ENCODE results near the gene HOXD8.

HOXD8 gene

GRCh38 chr2:176128982-176129796 is at the start of gene HOXD8:
TSS of gene HOXD8 (plus strand) at chr2:176129705. CDS start at chr2:176130367, 662 bp downstream.
- DNase-seq = no peak

DNA sequence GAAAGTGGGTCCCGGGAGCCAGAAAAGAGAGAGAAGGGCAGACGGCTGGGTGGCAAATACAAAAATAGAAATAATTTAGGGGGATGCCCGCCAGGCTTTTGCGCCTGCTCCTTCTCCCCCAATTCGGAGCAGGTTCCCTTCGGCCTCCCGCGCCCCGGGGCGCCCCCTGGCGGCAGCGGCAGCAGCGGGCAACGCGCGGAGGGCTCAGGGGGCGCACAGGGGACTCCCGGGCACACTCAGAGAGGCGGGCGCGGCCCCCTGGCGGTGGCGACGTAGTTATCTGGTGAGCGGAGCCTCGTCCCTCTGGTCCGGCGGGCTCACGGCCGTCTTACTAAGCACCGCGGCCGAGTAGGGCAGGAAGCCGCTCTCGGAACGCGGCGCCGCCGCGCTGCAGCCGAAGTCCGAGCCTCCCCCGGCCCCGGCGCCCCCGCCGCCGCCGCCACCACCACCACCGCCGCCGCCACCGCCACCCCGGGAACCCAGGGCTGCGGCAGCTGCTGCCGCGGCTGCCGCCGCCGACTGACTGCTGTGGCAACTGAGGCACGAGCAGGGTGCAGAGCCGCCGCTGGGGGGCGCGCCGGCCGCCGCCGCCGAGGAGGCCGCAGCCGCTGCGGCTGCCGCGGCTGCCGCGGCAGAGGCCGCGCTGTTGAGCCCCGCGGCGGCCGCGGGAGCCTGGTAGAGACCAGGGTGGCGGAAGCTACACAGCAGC is 49.5 kb upstream of the HOXD8 start:
- DNase-seq = peak; percentile 40

DNA sequence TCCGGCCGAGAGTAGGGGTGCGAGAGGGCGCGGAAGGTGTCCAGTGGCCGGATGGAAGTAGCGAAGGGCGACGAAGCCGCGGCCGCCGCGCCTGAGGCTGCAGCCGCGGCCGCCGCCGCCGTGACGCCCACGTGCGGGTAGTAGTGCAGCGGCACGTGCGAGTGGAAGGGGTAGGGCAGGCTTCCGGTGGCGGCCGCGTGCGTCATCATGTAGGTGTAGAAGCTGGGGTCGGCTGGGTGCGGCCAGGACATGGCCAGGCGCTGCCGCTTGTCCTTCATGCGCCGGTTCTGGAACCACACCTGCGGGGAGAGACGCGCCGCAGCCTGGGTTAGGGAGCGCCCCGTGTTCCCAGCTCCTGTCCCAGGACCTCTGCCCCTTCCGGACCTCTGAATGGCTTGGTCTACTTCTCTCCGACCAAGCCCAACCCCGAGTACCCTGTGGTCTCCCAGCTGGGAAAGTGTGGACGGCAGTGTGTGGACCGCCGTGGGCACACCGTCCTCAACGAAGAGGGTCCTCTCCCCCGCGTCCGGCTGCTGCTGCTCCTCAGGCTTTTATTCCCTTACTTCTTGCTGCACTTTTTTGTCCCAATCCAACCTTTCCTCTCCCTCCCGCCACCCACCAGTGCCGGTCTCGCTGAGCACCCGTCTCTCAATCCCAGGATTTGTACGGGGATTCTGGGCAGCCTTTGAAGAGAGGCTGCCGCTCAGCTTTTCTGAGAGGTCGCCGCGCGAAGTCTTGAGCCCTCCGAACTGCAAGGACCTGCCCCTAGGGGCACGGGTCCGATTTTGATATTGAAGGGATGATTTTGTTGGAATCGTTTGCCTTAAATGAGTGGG is 48.7 kb upstream of the HOXD8 start:
- no peak for DNase-seq

GRCh38 chr2:176081376-176081836 is 48.1 kb upstream of the HOXD8 start:
- DNase-seq = no peak

- no peak for DNase-seq
Measured at GRCh38 chr2:176081837-176082524, 47.5 kb upstream of the HOXD8 start.

GRCh38 chr2:176082525-176082823 is 47.0 kb upstream of the HOXD8 start:
- no peak for DNase-seq

DNA sequence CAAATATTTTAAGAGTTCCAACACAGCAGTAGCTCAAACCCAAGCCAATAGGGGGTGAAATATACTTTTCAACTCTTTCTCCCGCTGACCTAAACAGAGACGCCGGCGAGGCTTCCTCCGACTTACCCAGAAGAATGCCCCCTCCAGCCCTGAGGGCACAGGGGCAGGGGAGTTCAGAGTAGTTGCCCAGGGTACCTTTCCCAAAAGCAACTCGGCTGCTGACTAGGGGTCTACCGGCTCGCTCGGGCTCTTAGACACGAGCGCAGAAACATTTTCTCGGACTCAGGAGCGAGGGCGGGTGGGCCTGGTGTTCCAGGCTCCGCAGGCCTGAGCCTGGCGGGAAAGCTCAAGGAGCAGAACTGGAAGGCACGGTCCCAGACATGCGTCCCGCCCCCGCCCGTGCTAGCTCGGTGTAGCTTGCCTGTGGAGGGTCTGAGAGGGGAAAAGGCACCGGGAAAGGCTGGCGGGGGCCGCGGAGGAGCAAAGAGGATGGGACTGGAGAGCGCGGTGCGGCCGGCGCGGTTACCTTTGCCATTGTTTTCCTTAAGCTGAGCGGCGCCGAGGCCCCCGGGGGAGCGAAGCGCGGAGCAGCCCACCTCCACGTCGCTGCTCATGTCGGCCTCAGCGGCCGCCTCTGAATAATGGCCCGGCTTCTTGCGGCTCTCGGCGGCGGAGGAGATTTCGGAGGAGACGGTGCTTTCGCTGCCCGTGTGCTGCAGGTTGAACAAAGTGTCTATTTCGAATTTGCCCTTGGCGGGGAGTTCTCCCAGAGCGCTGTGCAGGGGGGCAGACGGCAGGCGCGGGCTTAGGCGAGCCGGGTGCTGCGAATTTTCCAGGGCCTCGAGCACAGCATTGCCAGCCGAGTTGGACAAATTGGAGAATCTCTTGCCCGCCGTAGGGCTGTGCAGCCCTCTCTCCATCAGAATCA is 46.4 kb upstream of the HOXD8 start:
- DNase-seq = no peak

GRCh38 chr2:176083796-176084261 is 45.7 kb upstream of the HOXD8 start, which contains the start of gene EVX2:
TSS of gene EVX2 (minus strand) at chr2:176083962. CDS start at chr2:176083776, 186 bp downstream.
- DNase-seq = no peak

DNA sequence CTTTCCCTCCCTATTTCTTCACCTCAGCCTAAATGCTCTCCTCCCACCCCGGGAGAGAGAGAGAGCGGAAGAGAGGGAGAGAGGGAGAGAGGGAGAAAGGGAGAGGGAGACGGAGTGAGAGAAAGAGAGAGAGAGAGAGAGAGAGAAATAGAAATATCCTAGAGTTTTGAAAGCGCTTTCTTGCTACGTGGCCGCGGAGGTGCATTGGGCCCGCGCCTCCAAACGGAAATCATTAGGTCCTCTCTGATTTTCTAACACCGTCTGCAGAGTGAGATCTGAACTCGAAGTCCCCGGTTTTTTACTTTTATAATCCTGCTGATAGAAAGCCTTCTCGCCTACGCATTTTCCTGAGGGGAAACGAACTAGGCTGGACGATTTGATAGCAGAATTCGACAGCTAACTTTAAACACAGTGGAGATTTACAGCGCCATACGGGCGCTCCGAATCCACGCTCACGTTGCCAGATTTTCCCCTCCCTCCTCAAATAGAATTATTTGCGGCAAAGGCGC is 44.8 kb upstream of the HOXD8 start:
- no peak for DNase-seq

DNA sequence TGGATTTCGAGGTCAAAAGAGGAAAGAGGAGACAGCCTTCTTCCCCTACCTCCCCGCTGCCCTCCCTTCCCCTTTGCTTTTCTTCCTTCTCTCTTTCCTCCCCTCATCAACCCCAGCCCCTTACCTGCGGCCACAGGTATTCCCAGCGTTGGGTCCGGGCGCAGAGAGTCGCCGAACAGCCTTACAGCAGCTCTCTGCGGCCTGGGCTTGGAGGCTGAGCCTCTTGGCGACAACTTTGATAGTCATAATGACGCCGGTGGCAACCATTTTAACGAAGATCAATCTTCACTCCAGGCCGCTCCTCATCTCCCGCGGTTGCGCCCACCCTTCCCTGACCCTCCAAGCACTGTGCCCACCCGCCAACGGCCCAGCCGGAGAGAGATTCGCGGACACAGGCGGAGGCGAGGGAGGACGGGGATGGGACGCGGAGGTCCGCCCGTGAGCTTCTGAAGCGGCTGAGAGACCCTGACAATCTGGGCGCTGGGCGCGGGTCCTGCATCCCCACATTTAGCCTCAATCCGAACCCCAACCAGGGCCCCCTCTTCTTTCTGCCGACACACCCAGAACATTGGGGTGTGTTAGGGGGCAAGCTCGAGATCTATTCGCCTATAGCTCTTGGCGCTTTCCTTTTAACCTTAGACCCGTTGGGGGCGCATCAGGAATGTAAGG is 44.3 kb upstream of the HOXD8 start:
- no peak for DNase-seq

DNA sequence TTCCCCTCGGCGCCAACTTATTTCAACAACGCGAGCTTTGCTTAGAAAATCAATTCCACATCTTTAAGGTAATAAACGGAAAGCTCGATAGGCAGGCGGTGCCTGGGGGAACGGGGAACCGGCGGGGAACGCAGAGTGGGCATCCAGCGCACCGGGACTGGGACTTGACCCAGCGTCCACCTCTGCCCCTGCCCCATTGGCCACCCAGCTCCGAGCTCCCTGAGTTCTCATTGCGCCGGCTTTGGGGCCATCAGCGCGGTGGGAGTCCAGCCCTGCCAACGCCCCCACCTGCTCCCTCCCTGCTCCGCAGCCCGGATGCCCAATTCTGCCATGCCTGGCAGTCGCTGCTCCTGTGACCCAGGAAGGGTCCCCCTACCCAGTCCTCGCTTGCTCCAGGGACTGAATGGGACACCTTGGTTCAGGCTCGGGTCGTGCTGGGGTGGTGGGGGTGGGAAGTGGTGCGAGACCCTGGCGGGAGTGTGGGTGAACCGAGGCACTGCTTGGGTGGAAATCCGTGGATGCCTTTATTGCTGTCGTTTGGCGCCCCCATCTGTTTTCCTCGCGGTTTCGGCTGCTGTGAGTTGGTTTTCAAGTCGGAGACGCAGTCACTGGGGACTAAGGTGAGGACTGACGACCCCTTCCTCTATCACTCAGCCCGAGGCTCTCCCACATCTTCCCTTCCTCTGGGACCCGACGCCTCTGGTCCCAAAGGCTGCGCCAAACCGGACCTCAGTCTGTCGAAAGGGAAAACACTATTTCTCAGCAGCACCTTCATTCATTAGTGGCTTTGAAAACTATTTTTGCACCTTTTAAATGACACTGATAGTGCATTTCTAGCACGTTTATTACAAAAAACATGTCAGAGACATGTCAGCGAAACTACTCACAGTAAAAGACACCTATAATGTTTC is 43.4 kb upstream of the HOXD8 start:
- DNase-seq = no peak

DNA sequence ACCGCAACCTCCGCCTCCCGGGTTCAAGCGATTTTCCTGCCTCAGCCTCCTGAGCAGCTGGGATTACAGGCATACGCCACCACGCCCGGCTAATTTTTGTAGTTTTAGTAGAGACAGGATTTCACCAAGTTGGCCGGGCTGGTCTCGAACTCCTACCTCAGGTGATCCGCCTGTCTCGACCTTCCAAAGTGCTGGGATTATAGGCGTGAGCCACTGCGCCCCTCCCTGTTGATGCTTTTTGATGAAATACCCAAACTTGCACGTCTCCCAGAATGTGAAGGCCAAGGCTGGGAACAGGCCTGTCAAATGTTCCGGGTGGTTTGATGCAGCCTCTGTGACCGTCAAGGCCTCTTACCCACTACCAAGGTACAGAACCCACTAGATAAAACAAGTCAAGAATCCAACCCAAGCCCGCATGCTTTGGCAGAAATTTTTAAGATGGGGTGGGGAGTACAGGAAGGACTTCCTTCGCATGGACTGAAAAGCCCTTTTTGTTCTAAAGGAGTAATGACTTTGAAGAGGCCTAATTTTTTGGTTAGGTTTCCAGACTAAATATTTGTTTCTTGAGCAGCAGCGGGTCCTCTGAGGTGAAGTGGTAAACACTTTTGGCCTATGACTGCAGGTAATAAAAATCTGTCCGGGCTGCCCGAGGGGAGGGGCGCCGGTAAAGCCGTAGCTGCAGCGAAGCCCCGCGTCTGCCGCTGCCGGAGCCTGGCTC is 42.0 kb upstream of the HOXD8 start:
- no peak for DNase-seq

DNA sequence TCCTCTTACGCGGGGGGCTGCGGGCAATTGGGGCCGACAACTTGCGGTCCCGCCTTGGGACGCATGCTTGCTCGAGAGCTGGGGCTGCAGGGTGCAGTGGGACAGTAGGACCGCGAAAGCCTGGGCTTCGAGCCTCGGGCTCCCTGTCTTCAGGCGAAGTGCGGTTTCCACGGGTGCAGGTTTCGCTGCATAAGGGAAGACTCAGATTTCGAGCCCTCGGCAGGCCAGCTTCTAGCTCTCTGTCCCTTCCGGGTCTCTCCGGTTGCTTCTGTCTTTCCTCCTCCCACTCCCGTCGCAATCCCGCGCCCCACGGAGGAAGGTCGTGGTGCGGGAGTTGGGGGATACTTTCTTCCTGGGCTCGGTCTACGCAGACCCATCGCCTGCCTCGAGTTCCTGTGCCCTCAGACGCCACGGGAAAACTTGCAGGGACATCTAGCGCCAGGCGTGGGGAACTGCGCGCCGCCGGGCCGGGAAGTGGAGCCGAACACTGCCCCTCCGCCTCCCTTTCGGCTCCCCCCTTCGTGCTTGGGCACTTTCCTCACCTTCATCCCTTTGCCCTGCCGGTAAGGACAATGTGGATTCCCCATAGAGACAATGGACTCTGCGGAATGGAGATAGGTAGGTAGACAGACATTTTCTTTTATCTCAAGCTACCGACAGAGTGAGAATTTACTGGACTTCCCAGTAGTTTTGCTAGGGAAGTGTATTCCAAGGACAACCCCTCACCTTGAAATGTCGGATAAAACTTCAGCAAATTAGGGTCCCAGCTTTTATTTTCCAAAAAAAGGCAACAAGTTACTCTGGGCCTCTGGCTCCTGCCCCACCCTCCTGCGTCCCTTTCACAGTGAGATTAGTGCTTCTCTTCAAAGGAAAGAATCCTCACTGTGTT is 41.2 kb upstream of the HOXD8 start:
- peak; percentile 27 for DNase-seq

DNA sequence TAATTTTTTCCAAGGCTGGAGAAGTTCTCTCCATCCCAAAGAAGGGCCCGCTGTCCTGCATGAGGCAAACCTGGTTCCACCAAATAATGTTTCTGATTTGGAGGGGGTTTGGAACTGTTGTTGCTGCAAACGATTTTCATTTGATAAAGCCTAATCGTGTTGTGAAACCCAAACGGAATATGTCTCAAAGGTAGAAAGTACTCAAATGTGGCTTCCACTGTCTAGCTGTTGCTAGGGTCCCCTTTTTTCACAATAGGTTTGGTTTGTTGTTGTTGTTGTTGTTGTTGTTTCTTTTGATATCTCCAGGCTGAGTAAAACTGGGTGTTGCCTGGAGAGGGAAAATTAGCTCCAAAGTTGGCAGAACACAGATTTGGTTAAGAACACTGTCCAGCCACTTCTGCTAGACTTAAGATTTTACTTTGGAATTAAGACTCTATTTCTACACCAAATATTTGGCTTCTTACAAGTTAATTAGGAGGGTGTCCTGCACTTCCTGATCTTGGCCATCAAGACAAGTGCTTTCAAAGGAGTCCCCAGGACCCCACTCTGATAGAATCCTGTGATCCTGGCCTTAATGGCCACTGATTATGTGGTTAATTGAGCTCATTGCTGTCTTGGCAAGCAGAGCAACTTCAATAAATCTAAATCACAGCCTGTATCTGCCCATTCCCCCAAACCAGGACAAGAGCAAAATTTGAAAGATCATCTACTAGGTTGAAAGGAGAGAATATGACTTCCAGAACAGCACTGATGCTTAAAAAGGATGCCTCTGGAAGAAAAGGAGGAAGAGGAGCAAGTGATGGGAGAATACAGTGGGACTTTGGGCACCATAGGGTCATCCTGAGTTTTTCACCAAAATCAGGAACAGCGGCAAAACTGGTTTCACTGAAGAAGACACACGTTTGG is 40.3 kb upstream of the HOXD8 start:
- DNase-seq = no peak

DNA sequence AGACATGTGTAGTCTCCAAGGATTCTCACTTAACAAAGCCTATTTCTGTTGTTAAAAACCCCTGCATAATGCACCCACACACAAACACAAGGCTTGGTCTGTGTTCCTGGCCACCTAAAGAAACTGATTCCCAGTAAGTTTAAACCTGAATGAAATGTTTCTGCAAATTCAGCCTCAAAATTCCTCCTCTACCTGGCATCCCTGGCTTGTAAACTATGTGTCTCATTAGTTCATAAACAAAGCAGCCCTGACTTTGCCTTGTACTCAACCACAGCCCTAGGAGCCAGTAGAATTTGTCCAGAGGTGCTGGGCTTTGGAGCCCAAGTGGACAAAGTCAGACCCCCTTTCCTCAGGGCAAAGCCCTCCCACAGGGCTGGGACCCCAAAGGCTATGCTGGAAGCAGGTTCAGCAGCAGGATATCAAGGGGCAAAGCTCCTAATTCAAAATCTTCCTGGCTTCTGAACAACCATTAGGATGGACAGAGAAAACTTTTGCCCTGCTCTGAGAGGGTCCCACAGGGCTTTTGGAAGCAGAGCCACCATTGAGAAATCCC is 39.6 kb upstream of the HOXD8 start:
- DNase-seq = no peak

DNA sequence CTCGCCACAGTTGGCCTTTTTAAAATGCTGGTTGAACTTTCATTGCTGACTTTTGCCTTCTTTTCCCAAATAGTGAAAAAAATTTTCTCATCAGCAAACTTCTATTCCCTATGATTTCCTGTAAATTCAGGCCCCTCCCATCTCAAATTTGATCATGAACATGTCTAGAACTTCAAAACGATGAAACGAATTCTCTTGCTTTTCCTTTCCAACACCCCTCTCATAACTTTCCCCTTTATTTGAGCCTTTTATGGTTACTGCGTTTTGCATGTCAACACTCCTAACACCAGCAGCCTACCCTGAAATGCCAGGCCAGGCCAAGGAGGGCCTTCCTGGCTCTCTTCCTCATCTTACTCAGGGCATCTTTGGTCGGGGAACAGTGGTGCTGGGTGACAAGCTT is 38.6 kb upstream of the HOXD8 start:
- no peak for DNase-seq
